SKM-1 treated with dmso at 0.1 percent for 144 hours (cell line): Measurements from ENCODE around the gene EPHA2.
"Not testable (repeated sequence)": the region's sequence is repeated elsewhere in the genome, so short reads cannot be mapped to it uniquely, and the experiment has no call there.

Experiments
- DNase-seq: peaks from one replicate; lab custom pipeline; 2025; ENCODE audit not compliant: unreplicated experiment; lab: John Stamatoyannopoulos, UW

The EPHA2 gene

GRCh38 chr1:16168622-16169360 is 12.9 kb upstream of the EPHA2 start:
- no peak for DNase-seq

GRCh38 chr1:16168144-16168495 is 12.3 kb upstream of the EPHA2 start:
- not testable (repeated sequence) for DNase-seq

GRCh38 chr1:16167331-16168143 is 11.7 kb upstream of the EPHA2 start:
- no peak for DNase-seq

GRCh38 chr1:16166117-16166516 is 10.2 kb upstream of the EPHA2 start:
- no peak for DNase-seq

- no peak for DNase-seq
Observed at GRCh38 chr1:16165548-16165947, 9.7 kb upstream of the EPHA2 start.

- no peak for DNase-seq
Observed at GRCh38 chr1:16165073-16165364, 9.2 kb upstream of the EPHA2 start.

- no peak for DNase-seq
Observed at GRCh38 chr1:16164213-16165072, 8.6 kb upstream of the EPHA2 start.

- DNase-seq: not testable (repeated sequence)
Observed at GRCh38 chr1:16163608-16164212, 7.8 kb upstream of the EPHA2 start.

GRCh38 chr1:16162163-16162822 is 6.4 kb upstream of the EPHA2 start:
- no peak for DNase-seq

GRCh38 chr1:16161717-16162116 is 5.8 kb upstream of the EPHA2 start:
- no peak for DNase-seq

GRCh38 chr1:16158993-16159831 is 3.3 kb upstream of the EPHA2 start:
- DNase-seq: no peak

GRCh38 chr1:16158025-16158424 is 2.2 kb upstream of the EPHA2 start:
- DNase-seq: no peak

- no peak for DNase-seq
Observed at GRCh38 chr1:16156848-16157495, 1.1 kb upstream of the EPHA2 start.

GRCh38 chr1:16153999-16154673 is 1.7 kb downstream of the EPHA2 start:
- no peak for DNase-seq

GRCh38 chr1:16153096-16153998 is 2.5 kb downstream of the EPHA2 start:
- no peak for DNase-seq

GRCh38 chr1:16152481-16153087 is 3.3 kb downstream of the EPHA2 start:
- DNase-seq: no peak

GRCh38 chr1:16151995-16152384 is 3.9 kb downstream of the EPHA2 start:
- DNase-seq: no peak
